ENCODE measurements around the gene HDAC3.

DNA sequence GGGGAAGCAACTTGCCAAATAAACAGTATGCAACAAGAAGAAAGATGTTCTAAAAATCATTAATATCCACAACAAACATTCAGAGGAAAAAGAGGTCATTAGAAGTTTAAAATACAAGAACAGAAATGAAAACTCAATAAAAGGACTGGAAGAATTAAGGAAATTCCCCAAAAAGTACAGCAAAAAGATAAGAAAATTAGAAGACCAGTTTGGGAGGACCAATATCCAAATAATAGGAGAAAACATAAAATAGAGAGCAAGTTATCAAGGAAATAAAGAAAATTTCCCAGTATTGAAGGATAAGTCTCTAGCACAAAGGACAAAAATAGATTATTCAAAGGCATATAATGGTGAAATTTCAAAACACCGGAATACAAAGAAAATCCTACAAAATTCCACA lies 39.8 kb downstream of the HDAC3 start:
- TF ChIP-seq YY1 (IDR thresholded peaks at IDR 0.05; ENCODE audit: low read depth), result no peak
- no peak for TF ChIP-seq TEAD4 (IDR thresholded peaks at IDR 0.05; ENCODE audit: borderline replicate concordance, insufficient read depth)
- TF ChIP-seq, protein P1, sequence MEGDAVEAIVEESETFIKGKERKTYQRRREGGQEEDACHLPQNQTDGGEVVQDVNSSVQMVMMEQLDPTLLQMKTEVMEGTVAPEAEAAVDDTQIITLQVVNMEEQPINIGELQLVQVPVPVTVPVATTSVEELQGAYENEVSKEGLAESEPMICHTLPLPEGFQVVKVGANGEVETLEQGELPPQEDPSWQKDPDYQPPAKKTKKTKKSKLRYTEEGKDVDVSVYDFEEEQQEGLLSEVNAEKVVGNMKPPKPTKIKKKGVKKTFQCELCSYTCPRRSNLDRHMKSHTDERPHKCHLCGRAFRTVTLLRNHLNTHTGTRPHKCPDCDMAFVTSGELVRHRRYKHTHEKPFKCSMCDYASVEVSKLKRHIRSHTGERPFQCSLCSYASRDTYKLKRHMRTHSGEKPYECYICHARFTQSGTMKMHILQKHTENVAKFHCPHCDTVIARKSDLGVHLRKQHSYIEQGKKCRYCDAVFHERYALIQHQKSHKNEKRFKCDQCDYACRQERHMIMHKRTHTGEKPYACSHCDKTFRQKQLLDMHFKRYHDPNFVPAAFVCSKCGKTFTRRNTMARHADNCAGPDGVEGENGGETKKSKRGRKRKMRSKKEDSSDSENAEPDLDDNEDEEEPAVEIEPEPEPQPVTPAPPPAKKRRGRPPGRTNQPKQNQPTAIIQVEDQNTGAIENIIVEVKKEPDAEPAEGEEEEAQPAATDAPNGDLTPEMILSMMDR (IDR thresholded peaks at IDR 0.05), result no peak
- TF ChIP-seq, protein P2, sequence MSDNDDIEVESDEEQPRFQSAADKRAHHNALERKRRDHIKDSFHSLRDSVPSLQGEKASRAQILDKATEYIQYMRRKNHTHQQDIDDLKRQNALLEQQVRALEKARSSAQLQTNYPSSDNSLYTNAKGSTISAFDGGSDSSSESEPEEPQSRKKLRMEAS (IDR thresholded peaks at IDR 0.05; ENCODE audit: low read depth), result no peak
- TF ChIP-seq MXI1 (IDR thresholded peaks at IDR 0.05; ENCODE audit: low read depth, low read length), result no peak
- TF ChIP-seq GABPA (IDR thresholded peaks at IDR 0.05; ENCODE audit: low read depth), result no peak
- TF ChIP-seq RFX5 (IDR thresholded peaks at IDR 0.05; ENCODE audit: low read length), result no peak
- TF ChIP-seq EP300 (IDR thresholded peaks at IDR 0.05; ENCODE audit: borderline replicate concordance in 1 of 2, low read depth in 1 of 2, low read length in 1 of 2), result no peak
